ENCODE data around the gene CCDC107. TPM values are rescaled to one million over a fixed set of nuclear protein-coding genes. Genes with fewer than 3 reads are reported as not detected.

The CCDC107 gene
- total RNA-seq, 6 experiments from 2014 or later, result 10.0 to 24.2 (median 15.3) TPM

DNA sequence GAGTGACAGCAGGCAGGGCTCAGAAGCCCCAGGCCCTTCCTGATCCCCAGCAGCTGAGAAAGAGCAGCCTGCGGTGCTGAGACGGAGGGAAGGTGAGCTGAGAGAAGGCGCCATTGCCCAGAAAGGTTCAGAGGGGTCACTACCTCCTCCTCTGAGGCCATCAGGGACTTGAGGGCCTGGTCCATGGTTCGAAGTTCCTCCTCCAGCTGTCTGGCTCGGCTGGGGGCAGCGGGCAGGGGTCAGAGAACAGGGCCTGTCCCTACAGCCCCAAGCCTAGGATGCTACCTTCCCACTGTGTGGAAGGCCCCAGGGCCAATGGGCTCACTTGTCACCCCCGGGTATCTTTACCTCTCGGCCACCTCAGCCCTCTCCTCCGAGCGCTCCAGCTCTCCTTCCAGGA lies 26.8 kb downstream of the CCDC107 start:
- no peaks in the 10 kb centered on the region for H3K9me3 ChIP-seq
- peak in 1 of 3 donors; percentile 8 for DNase-seq
- intact Hi-C loops (cut with DNase I), result no loop called here
- WGBS (ENCODE audit: insufficient coverage, low coverage, low lambda C conversion rate, missing lambda C conversion rate), result 100% methylated on average over 2 of the region's 10 CpGs
- H3K4me1 ChIP-seq, result no peaks in the 10 kb centered on the region
- TF ChIP-seq, protein P1, sequence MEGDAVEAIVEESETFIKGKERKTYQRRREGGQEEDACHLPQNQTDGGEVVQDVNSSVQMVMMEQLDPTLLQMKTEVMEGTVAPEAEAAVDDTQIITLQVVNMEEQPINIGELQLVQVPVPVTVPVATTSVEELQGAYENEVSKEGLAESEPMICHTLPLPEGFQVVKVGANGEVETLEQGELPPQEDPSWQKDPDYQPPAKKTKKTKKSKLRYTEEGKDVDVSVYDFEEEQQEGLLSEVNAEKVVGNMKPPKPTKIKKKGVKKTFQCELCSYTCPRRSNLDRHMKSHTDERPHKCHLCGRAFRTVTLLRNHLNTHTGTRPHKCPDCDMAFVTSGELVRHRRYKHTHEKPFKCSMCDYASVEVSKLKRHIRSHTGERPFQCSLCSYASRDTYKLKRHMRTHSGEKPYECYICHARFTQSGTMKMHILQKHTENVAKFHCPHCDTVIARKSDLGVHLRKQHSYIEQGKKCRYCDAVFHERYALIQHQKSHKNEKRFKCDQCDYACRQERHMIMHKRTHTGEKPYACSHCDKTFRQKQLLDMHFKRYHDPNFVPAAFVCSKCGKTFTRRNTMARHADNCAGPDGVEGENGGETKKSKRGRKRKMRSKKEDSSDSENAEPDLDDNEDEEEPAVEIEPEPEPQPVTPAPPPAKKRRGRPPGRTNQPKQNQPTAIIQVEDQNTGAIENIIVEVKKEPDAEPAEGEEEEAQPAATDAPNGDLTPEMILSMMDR (IDR thresholded peaks at IDR 0.05), result no peak
- TF ChIP-seq POLR2A (IDR thresholded peaks at IDR 0.05), result no peak
- no peaks in the 10 kb centered on the region for H3K36me3 ChIP-seq
- H3K27ac ChIP-seq, result no peak overlapping the region
- no peaks in the 10 kb centered on the region for H3K27me3 ChIP-seq
- no peak for ATAC-seq
- H3K4me3 ChIP-seq, result no peak overlapping the region

DNA sequence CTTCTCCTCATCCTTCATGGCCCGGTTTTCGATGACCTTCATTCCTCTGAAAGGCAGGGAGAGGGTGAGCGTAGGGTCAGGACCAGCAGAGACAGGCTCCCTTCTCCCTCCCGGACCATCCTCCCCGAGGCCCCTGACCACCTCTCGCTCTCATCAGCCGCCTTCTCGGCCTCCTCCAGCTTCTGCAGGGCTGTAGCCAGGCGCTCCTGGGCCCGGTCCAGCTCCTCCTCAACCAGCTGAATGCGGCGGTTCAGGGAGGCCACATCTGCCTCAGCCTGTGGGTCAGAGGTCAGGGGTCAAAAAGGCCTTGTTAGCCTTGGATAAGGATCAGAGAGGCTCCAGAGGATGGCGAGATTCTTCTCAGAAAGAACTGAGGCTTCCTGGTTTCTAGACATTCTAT lies 27.4 kb downstream of the CCDC107 start:
- peak in 1 of 3 donors; percentile 15 for DNase-seq
- peak in 3 of 4 donors; percentile 14 to 66 (median 34) for ATAC-seq
- Histone ChIP-seq H3K27me3 (no peaks in the 10 kb centered on the region), H3K9me3 (no peaks in the 10 kb centered on the region), H3K4me3 (no peak overlapping the region), H3K4me1 (peaks cover 0 to 2% (median 0%) of the 10 kb centered on the region in 4 donors), H3K36me3 (no peaks in the 10 kb centered on the region), H3K27ac (no peak overlapping the region)
- TF ChIP-seq, protein P1 (IDR thresholded peaks at IDR 0.05), result no peak
- no peak for TF ChIP-seq POLR2A (IDR thresholded peaks at IDR 0.05)
- 41% methylated on average over 5 of the region's 13 CpGs for WGBS (ENCODE audit: insufficient coverage, low coverage, low lambda C conversion rate, missing lambda C conversion rate)
- intact Hi-C loops (cut with DNase I), result no loop called here

DNA sequence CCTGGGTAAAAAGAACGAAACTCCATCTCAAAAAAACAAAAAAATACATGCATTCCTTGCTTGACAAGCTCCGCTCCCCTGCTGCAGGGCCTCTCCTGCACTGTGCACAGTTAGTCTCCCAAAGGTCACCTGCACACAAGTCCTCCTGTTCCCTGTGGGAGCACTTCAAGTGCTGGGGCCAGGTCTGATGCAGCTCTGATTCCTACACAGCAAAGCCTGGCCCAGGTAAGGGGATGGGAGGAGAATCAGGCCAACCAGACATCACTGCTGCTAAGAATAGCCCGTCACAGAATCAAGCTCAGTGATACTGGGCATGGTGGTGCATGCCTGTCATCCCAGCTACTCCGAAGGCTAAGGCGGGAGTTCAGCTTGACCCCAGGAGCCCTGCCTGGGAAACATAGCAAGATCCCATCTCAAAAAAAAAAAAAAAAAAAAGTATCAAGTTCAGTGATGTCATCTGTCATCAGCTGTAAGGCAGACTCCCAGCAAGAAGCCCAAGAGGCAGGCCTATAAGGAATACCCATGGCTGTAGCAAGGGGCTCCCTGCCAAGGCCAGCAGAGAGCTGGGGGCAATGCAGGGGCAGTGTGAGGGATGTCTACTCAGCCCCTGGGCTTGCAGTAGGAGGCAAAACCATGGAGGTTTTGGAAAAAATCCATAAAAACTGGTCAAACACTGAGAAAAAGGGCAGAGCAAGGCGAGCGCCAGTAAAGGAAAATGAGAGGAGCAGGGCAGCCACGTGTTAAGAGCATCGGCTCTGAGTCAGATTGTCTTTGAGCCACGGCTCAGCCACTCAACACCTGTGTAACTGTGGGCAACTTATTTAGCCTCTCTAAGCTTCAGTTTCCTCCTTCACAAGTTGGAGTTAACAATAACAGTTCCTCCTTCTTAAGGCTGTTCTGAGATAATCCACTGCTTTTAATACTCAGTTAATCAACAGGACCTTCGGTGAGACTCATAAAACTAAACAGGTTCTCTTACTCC lies 28.4 kb downstream of the CCDC107 start:
- no peak for DNase-seq
- intact Hi-C loops (cut with DNase I), result no loop called here
- no peak for ATAC-seq
- no peaks in the 10 kb centered on the region for H3K9me3 ChIP-seq
- no peaks in the 10 kb centered on the region for H3K27me3 ChIP-seq
- WGBS (ENCODE audit: insufficient coverage, low coverage, low lambda C conversion rate, missing lambda C conversion rate), result 79% methylated on average over 7 of the region's 11 CpGs
- no peaks in the 10 kb centered on the region for H3K36me3 ChIP-seq
- peaks cover 0 to 2% (median 0%) of the 10 kb centered on the region in 4 donors for H3K4me1 ChIP-seq
- H3K4me3 ChIP-seq, result no peak overlapping the region
- H3K27ac ChIP-seq, result no peak overlapping the region
- TF ChIP-seq, protein P1 (IDR thresholded peaks at IDR 0.05), result no peak
- no peak for TF ChIP-seq POLR2A (IDR thresholded peaks at IDR 0.05)

DNA sequence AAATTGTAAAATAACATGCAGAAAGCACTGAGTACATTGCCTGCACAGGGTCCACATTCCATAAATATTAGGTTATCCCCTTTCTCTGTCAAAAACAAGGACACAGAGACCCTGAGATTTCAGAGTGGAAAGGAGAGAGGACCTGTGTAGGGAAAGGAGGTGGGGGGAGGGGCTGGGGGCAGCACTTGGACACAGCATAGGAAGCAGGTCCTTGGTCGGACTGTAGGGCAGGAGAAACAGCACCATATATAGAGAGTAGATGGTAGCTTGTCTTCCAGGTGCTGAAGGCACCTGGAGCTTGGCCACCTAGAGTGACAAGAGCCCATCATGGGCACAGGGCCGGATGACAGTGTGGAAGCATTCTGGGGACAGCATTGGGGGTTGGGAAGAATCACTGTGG lies 29.2 kb downstream of the CCDC107 start:
- H3K36me3 ChIP-seq, result no peaks in the 10 kb centered on the region
- intact Hi-C loops (cut with DNase I), result no loop called here
- TF ChIP-seq, protein P1 (IDR thresholded peaks at IDR 0.05), result no peak
- TF ChIP-seq POLR2A (IDR thresholded peaks at IDR 0.05), result no peak
- H3K27me3 ChIP-seq, result no peaks in the 10 kb centered on the region
- no peak for DNase-seq
- 85% methylated on average over 2 of the region's 2 CpGs for WGBS (ENCODE audit: insufficient coverage, low coverage, low lambda C conversion rate, missing lambda C conversion rate)
- H3K4me1 ChIP-seq, result peaks cover 0 to 2% (median 0%) of the 10 kb centered on the region in 4 donors
- H3K4me3 ChIP-seq, result no peak overlapping the region
- H3K9me3 ChIP-seq, result no peaks in the 10 kb centered on the region
- H3K27ac ChIP-seq, result no peak overlapping the region
- ATAC-seq, result no peak

Measured in right lobe of liver (tissue), 6 donors.